ENCODE results near the gene TM9SF1.
"Not testable (repeated sequence)": the region's sequence is repeated elsewhere in the genome, so short reads cannot be mapped to it uniquely, and the experiment has no call there.

Gene TM9SF1

DNA sequence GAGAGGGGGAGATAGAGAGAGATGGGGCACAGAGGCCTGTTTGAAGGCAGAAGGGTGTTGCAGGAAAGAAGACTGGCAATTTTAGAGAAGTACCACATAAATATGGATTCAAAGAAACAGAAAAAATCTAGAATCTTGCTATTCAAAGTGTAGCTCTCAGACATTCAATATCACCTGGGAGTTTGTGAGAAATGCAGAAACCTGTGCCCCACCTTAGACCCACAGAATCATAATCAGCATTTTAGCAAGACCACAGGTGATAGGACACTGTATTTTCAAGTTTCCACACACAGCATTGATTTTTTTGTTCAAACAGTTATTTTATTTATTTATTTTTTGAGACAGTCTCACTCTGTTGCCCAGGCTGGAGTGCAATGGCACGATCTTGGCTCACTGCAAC, 33.7 kb upstream of the TM9SF1 start:
- Histone ChIP-seq H3K27me3 (replicated peaks; ENCODE audit: insufficient read depth, low read length) (no peaks in the 10 kb centered on the region), H3F3A (ENCODE audit: insufficient read depth, low read length) (no peaks in the 10 kb centered on the region), H2AFZ (ENCODE audit: low read length) (no peak overlapping the region), H3K4me1 (ENCODE audit: low read length) (peaks cover 5% of the 10 kb centered on the region), H3K4me3 (ENCODE audit: low read length) (no peak overlapping the region), H3K9ac (ENCODE audit: low read length) (no peak overlapping the region), H3K27ac (ENCODE audit: low read length) (no peak overlapping the region), H3K9me2 (replicated peaks; ENCODE audit: insufficient read depth, low read length) (no peaks in the 10 kb centered on the region), H4K20me1 (ENCODE audit: insufficient read depth, low read length) (no peaks in the 10 kb centered on the region), H3K36me3 (replicated peaks; ENCODE audit: insufficient read depth, low read length) (no peaks in the 10 kb centered on the region), H3K79me2 (ENCODE audit: low read length) (peaks cover 41% of the 10 kb centered on the region), H3K9me3 (replicated peaks; ENCODE audit: insufficient read depth, low read length) (no peaks in the 10 kb centered on the region), H3K4me2 (ENCODE audit: low read depth, low read length) (no peak overlapping the region)
- DNase-seq: no peak
- no peak for TF ChIP-seq CTCF (IDR thresholded peaks at IDR 0.05; ENCODE audit: low read length)
- TF ChIP-seq EZH2phosphoT487 (IDR thresholded peaks at IDR 0.05; ENCODE audit: low read length): no peak
- TF ChIP-seq EZH2 (optimal IDR thresholded peaks at IDR 0.05; ENCODE audit: low read depth, low read length): no peak

GRCh38 chr14:24226473-24226872, 31.2 kb upstream of the TM9SF1 start:
- no peaks in the 10 kb centered on the region for H3K27me3 ChIP-seq (replicated peaks; ENCODE audit: insufficient read depth, low read length)
- no peaks in the 10 kb centered on the region for H3K36me3 ChIP-seq (replicated peaks; ENCODE audit: insufficient read depth, low read length)

DNA sequence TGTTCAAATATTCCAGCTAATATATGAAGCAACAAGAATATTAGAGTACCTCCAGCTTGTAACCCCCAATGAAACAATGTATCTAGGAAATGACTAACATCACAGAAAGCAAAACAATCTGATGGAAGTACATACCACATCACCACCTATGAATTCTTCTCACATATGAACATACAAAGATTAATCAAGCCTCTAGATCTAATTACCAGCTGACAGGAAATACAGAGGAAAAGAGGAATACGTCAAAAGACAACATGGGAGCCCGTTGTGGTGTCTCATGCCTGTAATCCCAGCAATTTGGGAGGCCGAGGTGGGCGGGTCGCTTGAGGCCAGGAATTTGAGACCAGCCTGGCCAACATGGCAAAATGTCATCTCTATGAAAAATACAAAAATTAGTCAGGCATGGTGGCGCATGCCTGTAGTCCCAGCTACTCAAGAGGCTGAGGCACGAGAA, 29.4 kb upstream of the TM9SF1 start:
- no peaks in the 10 kb centered on the region for H3K4me1 ChIP-seq (ENCODE audit: low read length)
- H3K4me2 ChIP-seq (ENCODE audit: low read depth, low read length): no peak overlapping the region
- H3K4me3 ChIP-seq (ENCODE audit: low read length): no peak overlapping the region
- no peak overlapping the region for H3K9ac ChIP-seq (ENCODE audit: low read length)
- no peaks in the 10 kb centered on the region for H3K9me3 ChIP-seq (replicated peaks; ENCODE audit: insufficient read depth, low read length)
- H3K27ac ChIP-seq (ENCODE audit: low read length): no peak overlapping the region
- H3K9me2 ChIP-seq (replicated peaks; ENCODE audit: insufficient read depth, low read length): no peaks in the 10 kb centered on the region
- H3K27me3 ChIP-seq (replicated peaks; ENCODE audit: insufficient read depth, low read length): no peaks in the 10 kb centered on the region
- H4K20me1 ChIP-seq (ENCODE audit: insufficient read depth, low read length): no peaks in the 10 kb centered on the region
- no peak overlapping the region for H2AFZ ChIP-seq (ENCODE audit: low read length)
- no peaks in the 10 kb centered on the region for H3F3A ChIP-seq (ENCODE audit: insufficient read depth, low read length)
- DNase-seq: no peak
- no peak for TF ChIP-seq EZH2phosphoT487 (IDR thresholded peaks at IDR 0.05; ENCODE audit: low read length)
- TF ChIP-seq CTCF (IDR thresholded peaks at IDR 0.05; ENCODE audit: low read length): no peak
- no peaks in the 10 kb centered on the region for H3K36me3 ChIP-seq (replicated peaks; ENCODE audit: insufficient read depth, low read length)
- peaks cover 20% of the 10 kb centered on the region for H3K79me2 ChIP-seq (ENCODE audit: low read length)

More at GRCh38 chr14:24226473-24226872, 31.2 kb upstream of the TM9SF1 start:
- Histone ChIP-seq H2AFZ (ENCODE audit: low read length) (no peak overlapping the region), H3F3A (ENCODE audit: insufficient read depth, low read length) (no peaks in the 10 kb centered on the region), H3K27ac (ENCODE audit: low read length) (no peak overlapping the region), H3K4me2 (ENCODE audit: low read depth, low read length) (no peak overlapping the region), H3K9me3 (replicated peaks; ENCODE audit: insufficient read depth, low read length) (no peaks in the 10 kb centered on the region), H3K4me1 (ENCODE audit: low read length) (no peaks in the 10 kb centered on the region), H3K9ac (ENCODE audit: low read length) (no peak overlapping the region), H3K9me2 (replicated peaks; ENCODE audit: insufficient read depth, low read length) (no peaks in the 10 kb centered on the region), H4K20me1 (ENCODE audit: insufficient read depth, low read length) (no peaks in the 10 kb centered on the region), H3K4me3 (ENCODE audit: low read length) (no peak overlapping the region), H3K79me2 (ENCODE audit: low read length) (peaks cover 28% of the 10 kb centered on the region)
- DNase-seq: no peak
- TF ChIP-seq CTCF (IDR thresholded peaks at IDR 0.05; ENCODE audit: low read length) (no peak), EZH2 (optimal IDR thresholded peaks at IDR 0.05; ENCODE audit: low read depth, low read length) (no peak), EZH2phosphoT487 (IDR thresholded peaks at IDR 0.05; ENCODE audit: low read length) (no peak)

GRCh38 chr14:24222987-24223386, 27.7 kb upstream of the TM9SF1 start:
- not testable (repeated sequence) for H2AFZ ChIP-seq (ENCODE audit: low read length); H3K4me1 ChIP-seq (ENCODE audit: low read length); H3K36me3 ChIP-seq (replicated peaks; ENCODE audit: insufficient read depth, low read length); H3K9me3 ChIP-seq (replicated peaks; ENCODE audit: insufficient read depth, low read length); H3K4me2 ChIP-seq (ENCODE audit: low read depth, low read length); H4K20me1 ChIP-seq (ENCODE audit: insufficient read depth, low read length); H3K9me2 ChIP-seq (replicated peaks; ENCODE audit: insufficient read depth, low read length); H3K9ac ChIP-seq (ENCODE audit: low read length); H3F3A ChIP-seq (ENCODE audit: insufficient read depth, low read length); H3K4me3 ChIP-seq (ENCODE audit: low read length); DNase-seq; H3K27me3 ChIP-seq (replicated peaks; ENCODE audit: insufficient read depth, low read length); H3K27ac ChIP-seq (ENCODE audit: low read length)
- peaks cover 16% of the 10 kb centered on the region for H3K79me2 ChIP-seq (ENCODE audit: low read length)
